Liver (tissue), 3 donors: ENCODE results near the gene HLA-DRA.

Source experiments
- CTCF ChIP-seq: fragments of 150-350 bp; IDR thresholded peaks from 2 replicates; pipeline ENCODE4 v1.5.1; 2017; ENCODE audit warnings: improper control_type of control experiment, low read depth, low read length; ENCODE audit not compliant: missing input control
- GABPA ChIP-seq, 2 donors: IDR thresholded peaks in 1 of 2; conservative IDR thresholded peaks in 1 of 2; 2 replicates each; pipeline ENCODE4 v1.6.1; 2016; ENCODE audit warnings: antibody characterized with exemption in 2 of 2, mild to moderate bottlenecking in 1 of 2, moderate library complexity in 1 of 2
- JUND ChIP-seq, 2 donors: IDR thresholded peaks; 2 replicates each; pipeline ENCODE4 v1.6.1; 2016; ENCODE audit warnings: antibody characterized with exemption in 2 of 2
- RAD21 ChIP-seq, 2 donors: IDR thresholded peaks; 2 replicates each; pipeline ENCODE4 v1.6.1; 2016; ENCODE audit warnings: antibody characterized with exemption in 2 of 2, mild to moderate bottlenecking in 2 of 2
- SP1 ChIP-seq: IDR thresholded peaks from 2 replicates; pipeline ENCODE4 v1.6.1; 2018; ENCODE audit warnings: antibody characterized with exemption, mild to moderate bottlenecking
- TAF1 ChIP-seq: conservative IDR thresholded peaks from 2 replicates; pipeline ENCODE4 v1.6.1; 2016; ENCODE audit warnings: antibody characterized with exemption, mild to moderate bottlenecking
- YY1 ChIP-seq: IDR thresholded peaks from 2 replicates; pipeline ENCODE4 v1.6.1; 2016; ENCODE audit warnings: antibody characterized with exemption, mild to moderate bottlenecking
- TF ChIP-seq, protein P1 (sequence below): IDR thresholded peaks from 2 replicates; pipeline ENCODE4 v1.6.1; 2016; ENCODE audit warnings: antibody characterized with exemption
- TF ChIP-seq, protein P2 (sequence below): IDR thresholded peaks from 2 replicates; pipeline ENCODE4 v1.6.1; 2016; ENCODE audit warnings: antibody characterized with exemption
- donor health status: healthy.
- donor health status: healthy.

- TF ChIP-seq, protein P1, sequence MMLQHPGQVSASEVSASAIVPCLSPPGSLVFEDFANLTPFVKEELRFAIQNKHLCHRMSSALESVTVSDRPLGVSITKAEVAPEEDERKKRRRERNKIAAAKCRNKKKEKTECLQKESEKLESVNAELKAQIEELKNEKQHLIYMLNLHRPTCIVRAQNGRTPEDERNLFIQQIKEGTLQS, result no peak
- TF ChIP-seq CTCF (no peak), RAD21 (IDR thresholded peaks at IDR 0.05) (no peak), JUND (IDR thresholded peaks at IDR 0.05) (no peak), YY1 (no peak), SP1 (no peak), GABPA (IDR thresholded peaks at IDR 0.05 in 1 of 2, conservative IDR thresholded peaks at IDR 0.05 in 1 of 2) (no peak), TAF1 (no peak)
- TF ChIP-seq, protein P2, sequence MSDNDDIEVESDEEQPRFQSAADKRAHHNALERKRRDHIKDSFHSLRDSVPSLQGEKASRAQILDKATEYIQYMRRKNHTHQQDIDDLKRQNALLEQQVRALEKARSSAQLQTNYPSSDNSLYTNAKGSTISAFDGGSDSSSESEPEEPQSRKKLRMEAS, result no peak
Observed at GRCh38 chr6:32402812-32403211, 36.9 kb upstream of the HLA-DRA start.
